K562 (cell line): ENCODE data around the gene CATSPER3. TPM values are rescaled to one million over a fixed set of nuclear protein-coding genes. Genes with fewer than 3 reads are reported as not detected.
A peak's percentile ranks its signal among the peaks of the same experiment; 100 is the strongest.

Source experiments
- CBFA2T3 ChIP-seq: fragments of 450-650 bp; IDR thresholded peaks from 2 replicates; pipeline ENCODE4 v1.6.1; 2017
- HBP1 ChIP-seq: fragments of 450-650 bp; formaldehyde crosslinking; IDR thresholded peaks from 2 replicates; pipeline ENCODE4 v1.4.0; 2022; ENCODE audit warnings: missing genetic modification characterization
- MAZ ChIP-seq, 2 experiments: fragments of 450-650 bp in 1 of 2; sonication (generic) in 1 of 2; formaldehyde crosslinking; IDR thresholded peaks in 1 of 2; conservative IDR thresholded peaks in 1 of 2; 2 replicates each; pipeline versions ENCODE4 v1.4.0 to v1.5.0; 2020; ENCODE audit warnings: mild to moderate bottlenecking in 1 of 2, missing genetic modification reagents in 1 of 2
- MYBL2 ChIP-seq, 2 experiments: fragments of 450-650 bp in 1 of 2; sonication (generic) in 1 of 2; formaldehyde crosslinking in 1 of 2; IDR thresholded peaks; 2 replicates each; pipeline versions ENCODE4 v1.6.1 to v1.8.1; 2017 to 2022; ENCODE audit warnings: borderline replicate concordance in 1 of 2, inconsistent platforms in 1 of 2, low read depth in 1 of 2, mild to moderate bottlenecking in 1 of 2, missing genetic modification reagents in 1 of 2, moderate library complexity in 1 of 2
- NFRKB ChIP-seq: fragments of 450-650 bp; IDR thresholded peaks from 2 replicates; pipeline ENCODE4 v1.6.1; 2016; ENCODE audit warnings: low read depth
- NR2C2 ChIP-seq, 2 experiments: fragments of 200-800 bp in 1 of 2; sonication (Bioruptor generic) in 1 of 2; sonication (generic) in 1 of 2; formaldehyde crosslinking in 1 of 2; IDR thresholded peaks; 2 replicates each; pipeline versions ENCODE4 v1.6.1 to v1.8.0; 2016 to 2022; ENCODE audit warnings: mild to moderate bottlenecking in 1 of 2, missing compliant biosample characterization in 1 of 2, missing genetic modification characterization in 1 of 2, missing genetic modification reagents in 1 of 2
- RB1 ChIP-seq: fragments of 450-650 bp; IDR thresholded peaks from 2 replicates; pipeline ENCODE4 v1.6.1; 2017; ENCODE audit warnings: low read depth, mild to moderate bottlenecking
- ZBTB1 ChIP-seq: sonication (generic); formaldehyde crosslinking; IDR thresholded peaks from 2 replicates; pipeline ENCODE4 v1.8.1; 2023; ENCODE audit warnings: missing genetic modification reagents, low read depth, mild to moderate bottlenecking, borderline replicate concordance
- polyA plus RNA-seq, 8 experiments: library from polyadenylated mRNA; depleted of rRNA in 4 of 8; stranded (reverse) in 5 of 8; unstranded in 3 of 8; fragments of >200 nt; fragmentation: Nextera tagmentation in 2 of 8; fragmentation: Illumina TruSeq in 1 of 8; extraction: Ambion mirVana in 2 of 8; extraction: Trizol in 1 of 8; gene quantifications; 2 replicates each; pipeline versions ENCODE4 v1.2.1 to v1.2.3, GENCODE V29; 2011 to 2014; ENCODE audit warnings: inconsistent platforms in 1 of 8, missing spikeins in 1 of 8
- total RNA-seq, 7 experiments: library from RNA; depleted of rRNA in 6 of 7; stranded (reverse); fragments of >200 nt in 6 of 7; fragmentation: Illumina TruSeq in 2 of 7; extraction: Trizol in 2 of 7; gene quantifications; 2 replicates each; pipeline versions ENCODE4 v1.2.1 to v1.2.3, GENCODE V29; 2011 to 2021; ENCODE audit warnings: low replicate concordance in 1 of 7

Gene CATSPER3
- total and polyA plus RNA-seq, 9 of the 15 experiments (the other 6 are each of a cell fraction or from before 2014, with no cell fraction given), result 0.14 to 1.5 (median 0.49) TPM

GRCh38 chr5:135034236-135034962 lies 66.7 kb downstream of the CATSPER3 start (continued):
- peak; percentile 82 to 92 for TF ChIP-seq MAZ (CRISPR knock-in tag; conservative IDR thresholded peaks at IDR 0.05 in 1 of 2, IDR thresholded peaks at IDR 0.05 in 1 of 2)
- TF ChIP-seq CBFA2T3, result peak; percentile 36; the same call in 1 of the 2 replicates
- no peak for TF ChIP-seq HBP1 (CRISPR knock-in tag)
- TF ChIP-seq RB1, result peak; percentile 49; the same call in 1 of the 2 replicates
- no peak; the same call in 1 of the 2 replicates for TF ChIP-seq NFRKB
- TF ChIP-seq MYBL2 (IDR thresholded peaks at IDR 0.05; ENCODE audit: low read depth), result no peak
- no peak for TF ChIP-seq MYBL2 (CRISPR knock-in tag; IDR thresholded peaks at IDR 0.05; ENCODE audit: borderline replicate concordance)
- TF ChIP-seq NR2C2 (CRISPR knock-in tag; IDR thresholded peaks at IDR 0.05), result no peak
- TF ChIP-seq NR2C2 (tag; IDR thresholded peaks at IDR 0.05), result 0 out of 2 replicates have a peak, but pooled peaks have one; percentile 2
- TF ChIP-seq ZBTB1 (CRISPR knock-in tag), result no peak; the same call in 1 of the 2 replicates
- TF ChIP-seq, all 486 proteins: peak for 96
